PC-3 (cell line): ENCODE results near the gene LINS1. TPM values are rescaled to one million over a fixed set of nuclear protein-coding genes. Genes with fewer than 3 reads are reported as not detected.

ENCODE experiments used
- ATAC-seq: fragments of 200-7000 bp; cut with Tn5 transposase; 2 replicates; pipeline ENCODE4 v1.9.1; 2020; ENCODE audit warnings: mild to moderate bottlenecking, moderate library complexity
- BruUV-seq: library from RNA; stranded (reverse); fragments of 400-500 nt; replicated peaks from 2 replicates; lab custom pipeline; 2021; lab: Mats Ljungman, UMichigan
- CTCF ChIA-PET: fragments of 300-600 bp; sonication (Branson Sonifier 250); formaldehyde crosslinking; loops from one replicate; lab custom pipeline; 2022; ENCODE audit warnings: antibody characterized with exemption; lab: Charles Lee
- POLR2A ChIA-PET: fragments of 300-600 bp; sonication (Branson Sonifier 250); formaldehyde crosslinking; loops from one replicate; lab custom pipeline; 2022; ENCODE audit warnings: antibody characterized with exemption; ENCODE audit not compliant: unreplicated experiment; lab: Charles Lee
- DNase-seq: peaks from one replicate; pipeline ENCODE4 v3.0.0-alpha.2; 2015
- H2AFZ ChIP-seq: fragments of 300-600 bp; sonication (generic); 2 replicates; pipeline ENCODE4 v1.6.0; 2016; ENCODE audit warnings: antibody characterized with exemption, low read length
- H3F3A ChIP-seq: fragments of 300-600 bp; sonication (generic); one replicate; pipeline ENCODE4 v1.6.0; 2017; ENCODE audit warnings: antibody characterized with exemption, low read length, control low read depth, mild to moderate bottlenecking; ENCODE audit not compliant: unreplicated experiment
- H3K27ac ChIP-seq: fragments of 300-600 bp; sonication (generic); 2 replicates; pipeline ENCODE4 v1.5.1; 2016; ENCODE audit warnings: mild to moderate bottlenecking, low read length
- H3K27me3 ChIP-seq: fragments of 300-600 bp; sonication (generic); 2 replicates; pipeline ENCODE4 v1.6.1; 2016; ENCODE audit warnings: low read length, mixed read lengths
- H3K36me3 ChIP-seq: fragments of 300-600 bp; sonication (generic); 2 replicates; pipeline ENCODE4 v1.6.1; 2016; ENCODE audit warnings: low read depth, mixed run types, low read length, mixed read lengths
- H3K4me1 ChIP-seq: fragments of 300-600 bp; sonication (generic); 2 replicates; pipeline ENCODE4 v1.5.1; 2016; ENCODE audit warnings: low read length; ENCODE audit not compliant: insufficient read depth
- H3K4me2 ChIP-seq: fragments of 300-600 bp; sonication (generic); 2 replicates; pipeline ENCODE4 v1.6.0; 2016; ENCODE audit warnings: low read length
- H3K4me3 ChIP-seq: fragments of 300-600 bp; sonication (generic); 2 replicates; pipeline ENCODE4 v1.5.1; 2016; ENCODE audit warnings: mild to moderate bottlenecking, low read length, mixed read lengths
- H3K79me2 ChIP-seq: fragments of 300-600 bp; sonication (generic); 2 replicates; pipeline ENCODE4 v1.6.1; 2017; ENCODE audit warnings: low read length, mixed read lengths
- H3K9ac ChIP-seq: fragments of 300-600 bp; sonication (generic); 2 replicates; pipeline ENCODE4 v1.6.0; 2016; ENCODE audit warnings: mild to moderate bottlenecking, low read length
- H3K9me2 ChIP-seq: fragments of 300-600 bp; sonication (generic); replicated peaks from 2 replicates; pipeline ENCODE4 v1.6.1; 2016; ENCODE audit warnings: mixed run types, low read length, mixed read lengths
- H3K9me3 ChIP-seq: fragments of 300-600 bp; sonication (generic); 2 replicates; pipeline ENCODE4 v1.6.1; 2016; ENCODE audit warnings: low read length, mixed read lengths
- H4K20me1 ChIP-seq: fragments of 300-600 bp; sonication (generic); 2 replicates; pipeline ENCODE4 v1.6.1; 2016; ENCODE audit warnings: low read length, mixed read lengths
- EZH2 ChIP-seq: fragments of 300-600 bp; sonication (generic); IDR thresholded peaks from one replicate; pipeline ENCODE4 v1.6.1; 2017; ENCODE audit warnings: antibody characterized with exemption, mild to moderate bottlenecking, low read length; ENCODE audit not compliant: unreplicated experiment
- EZH2phosphoT487 ChIP-seq: fragments of 300-600 bp; sonication (generic); IDR thresholded peaks from 2 replicates; pipeline ENCODE4 v1.6.1; 2018; ENCODE audit warnings: mild to moderate bottlenecking, antibody characterized with exemption, low read length, borderline replicate concordance
- intact Hi-C: fragments of 100-400 bp; cut with micrococcal nuclease; formaldehyde crosslinking; loops from 2 replicates; pipeline ENCODE4 v1.9.0; 2023
- total RNA-seq: library from RNA; depleted of rRNA; stranded (reverse); fragments of >200 nt; gene quantifications from 2 replicates; pipeline ENCODE4 v1.2.3, GENCODE V29; 2014
- TF ChIP-seq, protein P1 (sequence below): fragments of 300-600 bp; sonication (generic); conservative IDR thresholded peaks from 2 replicates; pipeline ENCODE4 v1.5.1; 2017; ENCODE audit warnings: antibody characterized with exemption, low read depth, mild to moderate bottlenecking, low read length

Gene LINS1
- total RNA-seq, 1 experiment from 2014 or later = 8.5 TPM

DNA sequence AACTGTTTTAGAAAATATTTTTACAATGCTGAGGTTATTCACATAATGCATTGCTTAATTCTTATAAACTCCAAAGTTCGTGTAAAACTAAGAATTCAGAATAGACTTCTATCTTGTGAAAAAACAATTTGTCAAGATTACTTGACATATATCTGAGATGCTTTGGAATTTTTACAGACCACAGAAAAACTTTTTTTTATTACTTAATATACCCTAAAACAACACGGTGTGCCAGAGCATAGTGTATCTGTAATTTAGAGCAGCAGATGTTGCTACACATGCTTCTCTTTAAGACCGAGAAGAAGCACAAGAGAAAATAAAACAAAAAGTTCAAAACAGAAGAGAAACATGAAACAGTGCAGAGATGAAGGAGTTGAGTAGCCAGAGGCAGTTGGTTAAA, 26.8 kb upstream of the LINS1 start:
- ATAC-seq = no peak
- Histone ChIP-seq H3K9me2 (no peaks in the 10 kb centered on the region), H2AFZ (no peak overlapping the region), H3K9me3 (no peaks in the 10 kb centered on the region), H3K36me3 (peaks cover 10% of the 10 kb centered on the region; the same call in 1 of the 2 replicates), H3K27me3 (no peaks in the 10 kb centered on the region), H3K9ac (peak overlapping the region; percentile 67), H3K79me2 (peaks cover 47% of the 10 kb centered on the region), H3K4me3 (no peak overlapping the region), H3K27ac (peak overlapping the region; percentile 85), H3K4me1 (peaks cover 30% of the 10 kb centered on the region), H3F3A (no peaks in the 10 kb centered on the region), H3K4me2 (no peak overlapping the region), H4K20me1 (no peaks in the 10 kb centered on the region)
- no peak for DNase-seq
- ChIA-PET CTCF (no interaction called here), POLR2A (no interaction called here)
- TF ChIP-seq EZH2phosphoT487 (no peak), EZH2 (no peak)
- TF ChIP-seq, protein P1, sequence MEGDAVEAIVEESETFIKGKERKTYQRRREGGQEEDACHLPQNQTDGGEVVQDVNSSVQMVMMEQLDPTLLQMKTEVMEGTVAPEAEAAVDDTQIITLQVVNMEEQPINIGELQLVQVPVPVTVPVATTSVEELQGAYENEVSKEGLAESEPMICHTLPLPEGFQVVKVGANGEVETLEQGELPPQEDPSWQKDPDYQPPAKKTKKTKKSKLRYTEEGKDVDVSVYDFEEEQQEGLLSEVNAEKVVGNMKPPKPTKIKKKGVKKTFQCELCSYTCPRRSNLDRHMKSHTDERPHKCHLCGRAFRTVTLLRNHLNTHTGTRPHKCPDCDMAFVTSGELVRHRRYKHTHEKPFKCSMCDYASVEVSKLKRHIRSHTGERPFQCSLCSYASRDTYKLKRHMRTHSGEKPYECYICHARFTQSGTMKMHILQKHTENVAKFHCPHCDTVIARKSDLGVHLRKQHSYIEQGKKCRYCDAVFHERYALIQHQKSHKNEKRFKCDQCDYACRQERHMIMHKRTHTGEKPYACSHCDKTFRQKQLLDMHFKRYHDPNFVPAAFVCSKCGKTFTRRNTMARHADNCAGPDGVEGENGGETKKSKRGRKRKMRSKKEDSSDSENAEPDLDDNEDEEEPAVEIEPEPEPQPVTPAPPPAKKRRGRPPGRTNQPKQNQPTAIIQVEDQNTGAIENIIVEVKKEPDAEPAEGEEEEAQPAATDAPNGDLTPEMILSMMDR = no peak
- BruUV-seq = no TSS peak
- intact Hi-C loops = loop anchor here (1.0 to 5.0 kb wide), 3 partner anchors 94 to 378 kb away; partner anchors contain the start of gene LRRK1

DNA sequence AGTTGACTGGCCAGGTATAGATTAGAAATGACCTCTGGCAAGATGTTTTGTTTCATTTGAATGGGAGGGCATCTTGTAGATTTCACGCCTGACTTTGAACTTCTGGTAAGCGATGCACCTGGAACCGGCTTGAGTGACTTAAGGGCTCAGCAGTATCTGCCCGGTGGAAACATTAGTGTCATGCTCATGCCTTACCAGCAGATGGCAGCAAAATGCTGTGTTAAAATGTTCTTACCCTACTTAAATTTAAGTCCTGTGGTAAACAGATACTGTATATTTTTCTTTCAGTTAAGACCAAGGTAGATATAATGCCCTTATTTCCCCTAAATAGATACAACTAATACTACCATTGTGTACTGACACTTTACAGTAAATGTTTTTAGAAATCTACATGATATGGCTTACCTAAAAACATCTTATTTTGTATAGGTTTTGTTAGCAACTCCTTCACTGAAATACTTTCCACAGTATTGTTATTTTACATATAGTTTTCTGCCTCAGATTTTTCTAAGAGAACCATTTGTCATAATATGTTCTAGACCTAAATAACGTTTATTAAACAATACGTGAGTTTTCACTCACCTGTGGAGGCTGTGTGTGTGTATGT, 25.9 kb upstream of the LINS1 start:
- ATAC-seq (peak; percentile 79), DNase-seq (peak; percentile 93)
- BruUV-seq = no TSS peak
- Histone ChIP-seq H3K27ac (peak overlapping the region; percentile 85), H3F3A (no peaks in the 10 kb centered on the region), H3K79me2 (peaks cover 39% of the 10 kb centered on the region), H3K36me3 (peaks cover 10% of the 10 kb centered on the region; the same call in 1 of the 2 replicates), H3K9me3 (no peaks in the 10 kb centered on the region), H3K4me2 (peak overlapping the region; percentile 32), H3K27me3 (no peaks in the 10 kb centered on the region), H3K4me1 (peaks cover 30% of the 10 kb centered on the region), H3K9ac (peak overlapping the region; percentile 67), H2AFZ (peak overlapping the region; percentile 14; the same call in 1 of the 2 replicates), H4K20me1 (no peaks in the 10 kb centered on the region), H3K9me2 (no peaks in the 10 kb centered on the region), H3K4me3 (no peak overlapping the region)
- POLR2A ChIA-PET = no interaction called here
- CTCF ChIA-PET = no interaction called here
- TF ChIP-seq EZH2 (no peak), EZH2phosphoT487 (no peak)
- TF ChIP-seq, protein P1 = peak; percentile 83
- intact Hi-C loops = loop anchor here (1.0 to 5.0 kb wide), 4 partner anchors 94 to 378 kb away; partner anchors contain the start of gene LRRK1

DNA sequence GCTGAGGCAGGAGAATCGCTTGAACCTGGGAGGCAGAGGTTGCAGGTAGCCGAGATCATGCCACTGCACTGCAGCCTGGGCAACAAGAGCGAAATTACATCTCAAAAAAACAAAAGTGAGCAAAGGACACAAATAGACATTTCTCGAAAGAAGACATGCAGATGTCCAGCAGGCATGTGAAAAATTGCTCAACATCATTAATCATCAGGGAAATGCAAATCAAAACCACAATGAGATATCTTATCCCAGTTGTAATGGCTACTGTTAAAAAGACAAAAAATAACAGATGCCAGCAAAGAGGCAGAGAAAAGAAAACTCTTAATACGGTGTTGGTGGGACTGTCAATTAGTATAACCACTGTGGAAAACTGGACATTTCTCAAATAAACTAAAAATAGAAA, 21.3 kb upstream of the LINS1 start:
- ChIA-PET CTCF (no interaction called here), POLR2A (no interaction called here)
- H3K9ac ChIP-seq = no peak overlapping the region
- H3F3A ChIP-seq = no peaks in the 10 kb centered on the region
- H3K9me3 ChIP-seq = no peaks in the 10 kb centered on the region
- H3K4me2 ChIP-seq = no peak overlapping the region
- no peak for ATAC-seq
- intact Hi-C loops = no loop called here
- H3K36me3 ChIP-seq = peaks cover 19% of the 10 kb centered on the region
- H3K79me2 ChIP-seq = no peaks in the 10 kb centered on the region; the same call in 1 of the 2 replicates
- H3K27ac ChIP-seq = no peak overlapping the region
- no peaks in the 10 kb centered on the region for H4K20me1 ChIP-seq
- H3K4me1 ChIP-seq = peaks cover 5% of the 10 kb centered on the region
- H3K9me2 ChIP-seq = no peaks in the 10 kb centered on the region
- DNase-seq = no peak
- H2AFZ ChIP-seq = no peak overlapping the region
- TF ChIP-seq EZH2 = no peak
- TF ChIP-seq EZH2phosphoT487 = no peak
- TF ChIP-seq, protein P1 = no peak
- H3K4me3 ChIP-seq = no peak overlapping the region
- no TSS peak for BruUV-seq
- H3K27me3 ChIP-seq = no peaks in the 10 kb centered on the region
